Stimulated activated CD4-positive, alpha-beta T cell treated with anti-CD3 and anti-CD28 coated beads, TNF-alpha, amount 100 ng/mL, for 24 hours (primary cell): ENCODE data around the gene PLA2G12B.

ENCODE experiments used
- DNase-seq, 3 experiments: peaks; one replicate each; pipeline ENCODE4 v3.0.0-alpha.2; 2020; ENCODE audit warnings: low read depth in 3 of 3

PLA2G12B gene

GRCh38 chr10:72890086-72890485 is 64.5 kb downstream of the PLA2G12B start:
- no peak for DNase-seq

GRCh38 chr10:72889391-72889831 is 65.2 kb downstream of the PLA2G12B start:
- DNase-seq, result no peak

GRCh38 chr10:72888151-72888638 is 66.4 kb downstream of the PLA2G12B start:
- DNase-seq, result no peak

- no peak for DNase-seq
Observed at GRCh38 chr10:72887043-72887442, 67.6 kb downstream of the PLA2G12B start.

- no peak for DNase-seq
Observed at GRCh38 chr10:72886621-72887020, 68.0 kb downstream of the PLA2G12B start.

- no peak for DNase-seq
Observed at GRCh38 chr10:72885953-72886352, 68.7 kb downstream of the PLA2G12B start.
